IMR-90 (cell line): ENCODE results near the gene LRRC8E. TPM values are rescaled to one million over a fixed set of nuclear protein-coding genes. Genes with fewer than 3 reads are reported as not detected.

Experiments
- ATAC-seq: fragments of 200-7000 bp; cut with Tn5 transposase; 2 replicates; pipeline ENCODE4 v1.9.1; 2020; ENCODE audit warnings: low read depth, mild to moderate bottlenecking, moderate library complexity
- BruUV-seq: library from RNA; stranded (reverse); fragments of 400-500 nt; replicated peaks from 2 replicates; lab custom pipeline; 2021; lab: Mats Ljungman, UMichigan
- CTCF ChIA-PET: fragments of 300-600 bp; formaldehyde crosslinking; extraction: SDS; loops from one replicate; lab custom pipeline; 2021; ENCODE audit warnings: antibody characterized with exemption; lab: Yijun Ruan, JAX
- POLR2A ChIA-PET: fragments of 300-600 bp; sonication (Branson Sonifier 250); formaldehyde crosslinking; loops from one replicate; lab custom pipeline; 2022; ENCODE audit warnings: antibody characterized with exemption; ENCODE audit not compliant: unreplicated experiment; lab: Charles Lee
- DNase-seq: peaks from one replicate; pipeline ENCODE4 v3.0.0; 2013
- H2AFZ ChIP-seq: replicated peaks from 2 replicates; pipeline ENCODE3; 2013; ENCODE audit warnings: low read length, mild to moderate bottlenecking; ENCODE audit not compliant: poor library complexity
- H2AK5ac ChIP-seq: 2 replicates; pipeline ENCODE4 v1.6.1; 2013; ENCODE audit warnings: low read depth, low read length, inconsistent platforms
- H2AK9ac ChIP-seq: replicated peaks from 2 replicates; pipeline ENCODE3; 2013; ENCODE audit warnings: mild to moderate bottlenecking, low read depth, low read length, moderate library complexity; ENCODE audit not compliant: poor library complexity
- H2BK120ac ChIP-seq: 2 replicates; pipeline ENCODE4 v1.6.1; 2013; ENCODE audit warnings: low read depth, low read length, inconsistent platforms
- H2BK15ac ChIP-seq: 3 replicates; pipeline ENCODE4 v1.6.1; 2013; ENCODE audit warnings: low read depth, low read length, inconsistent platforms
- H2BK20ac ChIP-seq: 2 replicates; pipeline ENCODE4 v1.6.1; 2013; ENCODE audit warnings: low read depth, mild to moderate bottlenecking, inconsistent platforms, low read length, moderate library complexity
- H2BK5ac ChIP-seq: 2 replicates; pipeline ENCODE4 v1.6.1; 2013; ENCODE audit warnings: mild to moderate bottlenecking, low read depth, low read length, inconsistent platforms; ENCODE audit not compliant: poor library complexity, severe bottlenecking
- H3K14ac ChIP-seq: replicated peaks from 2 replicates; pipeline ENCODE4 v1.6.1; 2013; ENCODE audit warnings: low read depth, low read length, inconsistent platforms
- H3K18ac ChIP-seq: 2 replicates; pipeline ENCODE4 v1.6.1; 2013; ENCODE audit warnings: low read depth, low read length, control low read depth
- H3K23ac ChIP-seq: 2 replicates; pipeline ENCODE4 v1.6.1; 2013; ENCODE audit warnings: low read depth, low read length, inconsistent platforms
- H3K27ac ChIP-seq: 2 replicates; pipeline ENCODE4 v1.5.1; 2013; ENCODE audit warnings: mild to moderate bottlenecking, control low read depth, low read length; ENCODE audit not compliant: insufficient read depth
- H3K27me3 ChIP-seq: 2 replicates; pipeline ENCODE4 v1.6.1; 2013; ENCODE audit warnings: low read length; ENCODE audit not compliant: control insufficient read depth, insufficient read depth
- H3K36me3 ChIP-seq: 2 replicates; pipeline ENCODE4 v1.6.1; 2013; ENCODE audit warnings: low read length, mixed read lengths; ENCODE audit not compliant: control insufficient read depth, insufficient read depth
- H3K4ac ChIP-seq: 2 replicates; pipeline ENCODE4 v1.6.1; 2013; ENCODE audit warnings: low read depth, low read length, inconsistent platforms
- H3K4me1 ChIP-seq: 2 replicates; pipeline ENCODE4 v1.6.1; 2013; ENCODE audit warnings: low read length, mixed read lengths; ENCODE audit not compliant: control insufficient read depth, insufficient read depth
- H3K4me2 ChIP-seq: 2 replicates; pipeline ENCODE4 v1.6.1; 2013; ENCODE audit warnings: low read depth, mild to moderate bottlenecking, control low read depth, low read length, moderate library complexity
- H3K4me3 ChIP-seq: 2 replicates; pipeline ENCODE4 v1.5.1; 2013; ENCODE audit warnings: low read depth, mild to moderate bottlenecking, control low read depth, low read length, moderate library complexity; ENCODE audit not compliant: insufficient read depth
- H3K56ac ChIP-seq: 2 replicates; pipeline ENCODE4 v1.6.1; 2013; ENCODE audit warnings: low read length, inconsistent platforms; ENCODE audit not compliant: insufficient read depth; ENCODE audit errors: extremely low read depth
- H3K79me1 ChIP-seq, 2 experiments: 2 replicates each; pipeline ENCODE4 v1.6.1; 2013; ENCODE audit warnings: low read length in 2 of 2, inconsistent platforms in 1 of 2, low read depth in 1 of 2
- H3K9ac ChIP-seq: 2 replicates; pipeline ENCODE4 v1.6.1; 2013; ENCODE audit warnings: low read depth, low read length, control low read depth
- H3K9me1 ChIP-seq: 2 replicates; pipeline ENCODE4 v1.6.1; 2013; ENCODE audit warnings: low read length, inconsistent platforms; ENCODE audit not compliant: insufficient read depth
- H3K9me3 ChIP-seq: 2 replicates; pipeline ENCODE4 v1.6.1; 2013; ENCODE audit warnings: low read length; ENCODE audit not compliant: control insufficient read depth, insufficient read depth
- H4K20me1 ChIP-seq: 2 replicates; pipeline ENCODE4 v1.6.1; 2013; ENCODE audit warnings: low read length, inconsistent platforms; ENCODE audit not compliant: insufficient read depth
- H4K5ac ChIP-seq: 2 replicates; pipeline ENCODE4 v1.6.1; 2013; ENCODE audit warnings: mild to moderate bottlenecking, low read depth, low read length, control low read depth
- H4K8ac ChIP-seq, 2 experiments: 2 replicates each; pipeline ENCODE4 v1.6.1; 2013; ENCODE audit warnings: low read depth in 2 of 2, low read length in 2 of 2, control low read depth in 1 of 2, inconsistent platforms in 1 of 2
- H4K91ac ChIP-seq: 2 replicates; pipeline ENCODE4 v1.6.1; 2013; ENCODE audit warnings: low read depth, low read length, inconsistent platforms; ENCODE audit not compliant: insufficient read depth
- BHLHE40 ChIP-seq: fragments of 150-350 bp; IDR thresholded peaks from 2 replicates; pipeline ENCODE4 v1.6.1; 2016; ENCODE audit warnings: mild to moderate bottlenecking, low read depth, low read length
- CEBPB ChIP-seq: IDR thresholded peaks from 2 replicates; pipeline ENCODE4 v1.6.1; 2012; ENCODE audit warnings: low read depth, low read length, improper control_type of control experiment
- FOS ChIP-seq: fragments of 150-350 bp; IDR thresholded peaks from 2 replicates; pipeline ENCODE4 v1.6.1; 2016; ENCODE audit warnings: low read depth, low read length
- MAFK ChIP-seq: IDR thresholded peaks from 2 replicates; pipeline ENCODE4 v1.6.1; 2012; ENCODE audit warnings: low read depth, low read length, improper control_type of control experiment
- MAZ ChIP-seq: IDR thresholded peaks from 2 replicates; pipeline ENCODE4 v1.6.1; 2012; ENCODE audit warnings: low read depth, mild to moderate bottlenecking, low read length, improper control_type of control experiment, moderate library complexity, borderline replicate concordance
- MXI1 ChIP-seq: IDR thresholded peaks from 2 replicates; pipeline ENCODE4 v1.6.1; 2012; ENCODE audit warnings: low read depth, mild to moderate bottlenecking, low read length, moderate library complexity, borderline replicate concordance
- NFE2L2 ChIP-seq: fragments of 150-350 bp; IDR thresholded peaks from 2 replicates; pipeline ENCODE4 v1.6.1; 2016; ENCODE audit warnings: low read depth, mild to moderate bottlenecking, low read length
- POLR2A ChIP-seq: IDR thresholded peaks from 2 replicates; pipeline ENCODE4 v1.6.1; 2012; ENCODE audit warnings: mild to moderate bottlenecking, low read depth, low read length
- RAD21 ChIP-seq: IDR thresholded peaks from 2 replicates; pipeline ENCODE4 v1.6.1; 2012; ENCODE audit warnings: low read length, improper control_type of control experiment
- RCOR1 ChIP-seq: IDR thresholded peaks from 2 replicates; pipeline ENCODE4 v1.6.1; 2012; ENCODE audit warnings: mild to moderate bottlenecking, low read length, improper control_type of control experiment; ENCODE audit not compliant: insufficient replicate concordance
- RFX5 ChIP-seq: IDR thresholded peaks from 2 replicates; pipeline ENCODE4 v1.8.0; 2012; ENCODE audit warnings: low read depth, mild to moderate bottlenecking, low read length, moderate library complexity
- SMC3 ChIP-seq: fragments of 150-350 bp; IDR thresholded peaks from 2 replicates; pipeline ENCODE4 v1.6.1; 2016; ENCODE audit warnings: low read depth, mild to moderate bottlenecking, antibody characterized with exemption, low read length, moderate library complexity
- WGBS, 2 experiments: methylation state at CpG; one replicate each; pipeline versions ENCODE4 v1.1.5 to v1.1.7; 2013; ENCODE audit warnings: missing lambda C conversion rate in 2 of 2; ENCODE audit not compliant: insufficient read length in 1 of 2; ENCODE audit errors: extremely low coverage in 2 of 2; 5-methylcytosine and 5-hydroxymethylcytosine counted together
- dilution Hi-C: fragments of 300-500 bp; cut with HindIII; formaldehyde crosslinking; loops from one replicate; pipeline ENCODE4 v1.14.3; 2018; ENCODE audit warnings: low sequenced_read_pairs; ENCODE audit not compliant: unreplicated experiment
- in situ Hi-C: fragments of 300-500 bp; cut with MboI; formaldehyde crosslinking; loops from 3 replicates; pipeline ENCODE4 v1.14.3; 2019; ENCODE audit warnings: low sequenced_read_pairs, inconsistent platforms, mixed read lengths
- intact Hi-C: fragments of 100-400 bp; cut with micrococcal nuclease; formaldehyde crosslinking; loops from 2 replicates; pipeline ENCODE4 v1.10.0; 2022
- polyA plus RNA-seq, 3 experiments: library from polyadenylated mRNA; depleted of rRNA; stranded (reverse); fragments of >200 nt; gene quantifications; 2 replicates each; pipeline ENCODE4 v1.2.3, GENCODE V29; 2012; ENCODE audit warnings: low replicate concordance in 1 of 3
- total RNA-seq: library from RNA; depleted of rRNA; stranded (reverse); fragments of >200 nt; gene quantifications from 2 replicates; pipeline ENCODE4 v1.2.3, GENCODE V29; 2012
- TF ChIP-seq, protein P1 (sequence below): fragments of 150-350 bp; IDR thresholded peaks from 2 replicates; pipeline ENCODE4 v1.6.1; 2017; ENCODE audit warnings: mild to moderate bottlenecking, antibody characterized with exemption, low read length, low read depth
- TF ChIP-seq, protein P2 (sequence below): fragments of 150-350 bp; IDR thresholded peaks from 2 replicates; pipeline ENCODE4 v1.6.1; 2016; ENCODE audit warnings: low read depth, mild to moderate bottlenecking, low read length, moderate library complexity, borderline replicate concordance
- TF ChIP-seq, protein P3 (sequence below): conservative IDR thresholded peaks from 2 replicates; pipeline ENCODE4 v1.5.1; 2012; ENCODE audit warnings: mild to moderate bottlenecking, low read depth, low read length, improper control_type of control experiment

Gene LRRC8E
- total and polyA plus RNA-seq, 2 of the 4 experiments (the other 2 are of a cell fraction), result 6.4 to 7.2 TPM

DNA sequence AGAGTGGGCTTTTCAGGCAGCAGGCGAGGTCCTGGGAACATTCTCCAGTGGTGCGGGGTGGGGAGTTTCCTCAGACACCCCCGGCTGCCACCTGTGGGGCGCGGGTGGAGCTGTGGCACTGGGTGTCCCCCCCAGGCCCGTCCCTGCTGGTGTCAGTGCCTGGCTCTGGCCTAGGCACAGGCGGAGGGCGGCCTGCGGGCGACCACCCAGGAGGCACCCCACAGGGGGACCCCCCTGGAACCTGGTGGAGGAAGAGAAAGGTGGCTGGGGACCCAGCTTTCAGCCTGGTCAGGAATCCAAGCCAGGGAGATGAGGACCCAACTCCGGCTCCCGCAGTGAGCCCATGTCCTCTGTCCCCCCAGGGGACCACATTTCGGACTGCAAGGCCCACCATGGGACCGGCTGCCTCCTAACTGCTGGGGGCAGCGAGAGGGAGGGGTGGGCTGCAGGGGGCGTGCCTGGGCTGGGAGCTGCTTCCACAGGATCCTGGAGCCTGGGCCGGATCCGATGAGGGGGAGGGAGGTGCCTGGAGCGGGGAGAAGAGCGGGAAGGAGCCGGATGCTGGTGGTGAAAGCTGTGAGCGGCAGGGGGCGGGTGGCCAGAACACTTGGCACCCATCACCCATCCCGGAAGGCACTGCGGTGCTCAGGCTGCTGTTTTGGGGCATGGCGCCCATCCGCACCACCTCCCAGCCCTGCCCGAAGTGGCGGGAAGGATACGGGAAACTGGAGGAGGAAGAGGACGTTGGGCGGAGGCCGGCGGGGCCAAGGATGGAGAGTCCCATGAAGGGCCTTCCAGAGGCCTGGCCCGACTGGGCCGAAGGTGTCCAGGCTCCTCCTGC is 43.1 kb downstream of the LRRC8E start:
- peaks cover 18% of the 10 kb centered on the region for H3K4me1 ChIP-seq
- peaks cover 53% of the 10 kb centered on the region for H3K36me3 ChIP-seq
- no peak overlapping the region for H2BK20ac ChIP-seq
- no peak overlapping the region for H3K27ac ChIP-seq
- no peak overlapping the region for H3K4ac ChIP-seq
- DNase-seq (no peak), ATAC-seq (no peak)
- no peaks in the 10 kb centered on the region for H3K27me3 ChIP-seq
- no peak overlapping the region for H4K5ac ChIP-seq
- H3K23ac ChIP-seq, result no peak overlapping the region
- peaks cover 9% of the 10 kb centered on the region; the same call in 1 of the 2 replicates for H3K9me1 ChIP-seq
- H4K8ac ChIP-seq, result no peak overlapping the region
- no peak overlapping the region for H2BK5ac ChIP-seq
- H3K4me3 ChIP-seq, result no peak overlapping the region
- BruUV-seq, result no TSS peak
- H4K20me1 ChIP-seq, result peaks cover 15% of the 10 kb centered on the region
- peaks cover 7 to 21% of the 10 kb centered on the region in 2 experiments; a peak in 2 of 4 replicates for H3K79me1 ChIP-seq
- H4K91ac ChIP-seq, result no peak overlapping the region
- no peak overlapping the region for H3K4me2 ChIP-seq
- H2BK15ac ChIP-seq, result no peak overlapping the region
- H3K9me3 ChIP-seq, result no peaks in the 10 kb centered on the region
- no peak overlapping the region for H2AK5ac ChIP-seq
- H2AFZ ChIP-seq, result no peak overlapping the region
- intact Hi-C loops, result no loop called here
- H3K14ac ChIP-seq, result no peak overlapping the region
- H3K56ac ChIP-seq, result no peak overlapping the region
- no peak overlapping the region for H2BK120ac ChIP-seq
- WGBS, 2 experiments, result 94% methylated on average over 7 of the region's 36 CpGs; no CpG with 5 or more reads in 1 of the 2 experiments
- H3K18ac ChIP-seq, result no peak overlapping the region
- in situ Hi-C loops, result no loop called here
- H3K9ac ChIP-seq, result no peak overlapping the region
- ChIA-PET CTCF (interaction anchor here (0.7 to 1.5 kb wide), 2 partner anchors 11 to 12 kb away, joined by 5 read pairs; partner anchors contain the start of genes SNAPC2 and TIMM44), POLR2A (no interaction called here)
- no peak overlapping the region for H2AK9ac ChIP-seq
- dilution Hi-C loops, result no loop called here
- TF ChIP-seq MAFK (no peak), POLR2A (no peak), RAD21 (no peak), RCOR1 (no peak), CEBPB (no peak), RFX5 (no peak), MXI1 (no peak), BHLHE40 (no peak), FOS (no peak), SMC3 (no peak), NFE2L2 (no peak), MAZ (no peak)
- TF ChIP-seq, protein P1, sequence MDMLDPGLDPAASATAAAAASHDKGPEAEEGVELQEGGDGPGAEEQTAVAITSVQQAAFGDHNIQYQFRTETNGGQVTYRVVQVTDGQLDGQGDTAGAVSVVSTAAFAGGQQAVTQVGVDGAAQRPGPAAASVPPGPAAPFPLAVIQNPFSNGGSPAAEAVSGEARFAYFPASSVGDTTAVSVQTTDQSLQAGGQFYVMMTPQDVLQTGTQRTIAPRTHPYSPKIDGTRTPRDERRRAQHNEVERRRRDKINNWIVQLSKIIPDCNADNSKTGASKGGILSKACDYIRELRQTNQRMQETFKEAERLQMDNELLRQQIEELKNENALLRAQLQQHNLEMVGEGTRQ, result no peak
- TF ChIP-seq, protein P2, sequence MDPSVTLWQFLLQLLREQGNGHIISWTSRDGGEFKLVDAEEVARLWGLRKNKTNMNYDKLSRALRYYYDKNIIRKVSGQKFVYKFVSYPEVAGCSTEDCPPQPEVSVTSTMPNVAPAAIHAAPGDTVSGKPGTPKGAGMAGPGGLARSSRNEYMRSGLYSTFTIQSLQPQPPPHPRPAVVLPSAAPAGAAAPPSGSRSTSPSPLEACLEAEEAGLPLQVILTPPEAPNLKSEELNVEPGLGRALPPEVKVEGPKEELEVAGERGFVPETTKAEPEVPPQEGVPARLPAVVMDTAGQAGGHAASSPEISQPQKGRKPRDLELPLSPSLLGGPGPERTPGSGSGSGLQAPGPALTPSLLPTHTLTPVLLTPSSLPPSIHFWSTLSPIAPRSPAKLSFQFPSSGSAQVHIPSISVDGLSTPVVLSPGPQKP, result no peak
- TF ChIP-seq, protein P3, sequence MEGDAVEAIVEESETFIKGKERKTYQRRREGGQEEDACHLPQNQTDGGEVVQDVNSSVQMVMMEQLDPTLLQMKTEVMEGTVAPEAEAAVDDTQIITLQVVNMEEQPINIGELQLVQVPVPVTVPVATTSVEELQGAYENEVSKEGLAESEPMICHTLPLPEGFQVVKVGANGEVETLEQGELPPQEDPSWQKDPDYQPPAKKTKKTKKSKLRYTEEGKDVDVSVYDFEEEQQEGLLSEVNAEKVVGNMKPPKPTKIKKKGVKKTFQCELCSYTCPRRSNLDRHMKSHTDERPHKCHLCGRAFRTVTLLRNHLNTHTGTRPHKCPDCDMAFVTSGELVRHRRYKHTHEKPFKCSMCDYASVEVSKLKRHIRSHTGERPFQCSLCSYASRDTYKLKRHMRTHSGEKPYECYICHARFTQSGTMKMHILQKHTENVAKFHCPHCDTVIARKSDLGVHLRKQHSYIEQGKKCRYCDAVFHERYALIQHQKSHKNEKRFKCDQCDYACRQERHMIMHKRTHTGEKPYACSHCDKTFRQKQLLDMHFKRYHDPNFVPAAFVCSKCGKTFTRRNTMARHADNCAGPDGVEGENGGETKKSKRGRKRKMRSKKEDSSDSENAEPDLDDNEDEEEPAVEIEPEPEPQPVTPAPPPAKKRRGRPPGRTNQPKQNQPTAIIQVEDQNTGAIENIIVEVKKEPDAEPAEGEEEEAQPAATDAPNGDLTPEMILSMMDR, result no peak
